HCT116 (cell line): ENCODE measurements around the gene VPS37B. TPM values are rescaled to one million over a fixed set of nuclear protein-coding genes. Genes with fewer than 3 reads are reported as not detected.

Source experiments
- ATAC-seq: fragments of 200-7000 bp; cut with Tn5 transposase; 2 replicates; pipeline ENCODE4 v1.9.1; 2020; ENCODE audit warnings: mild to moderate bottlenecking, moderate library complexity
- BruUV-seq: library from RNA; stranded (reverse); fragments of 400-500 nt; replicated peaks from 2 replicates; lab custom pipeline; 2021; lab: Mats Ljungman, UMichigan
- CTCF ChIA-PET: fragments of 300-600 bp; sonication (Branson Sonifier 250); formaldehyde crosslinking; loops from one replicate; lab custom pipeline; 2021; ENCODE audit warnings: antibody characterized with exemption; lab: Charles Lee
- POLR2A ChIA-PET: fragments of 300-600, 350-600 bp; sonication (Branson Sonifier 250); formaldehyde crosslinking; loops from one replicate; lab custom pipeline; 2021; ENCODE audit warnings: antibody characterized with exemption; lab: Charles Lee
- RAD21 ChIA-PET, 2 experiments: fragments of 300-600 bp; sonication (Branson Sonifier 250); formaldehyde crosslinking; loops; one replicate each; lab custom pipeline; 2023; ENCODE audit warnings: low total read pairs in 2 of 2; ENCODE audit not compliant: uncharacterized antibody in 2 of 2, unreplicated experiment in 2 of 2, low non-redundant PET in 1 of 2; lab: Charles Lee
- DNase-seq: peaks from one replicate; pipeline ENCODE4 v3.0.0-alpha.2; 2010; ENCODE audit warnings: low read depth, low spot score
- H2AFZ ChIP-seq: fragments of 200-600 bp; shearing (Covaris generic), sonication (generic); 2 replicates; pipeline ENCODE4 v1.6.1; 2017; ENCODE audit warnings: low read depth, mixed run types, mixed read lengths, antibody characterized with exemption, low read length; ENCODE audit not compliant: poor library complexity, severe bottlenecking
- H3K27ac ChIP-seq: 2 replicates; pipeline ENCODE4 v1.5.1; 2012; ENCODE audit warnings: low read depth, low read length
- H3K27me3 ChIP-seq: fragments of 200-600 bp; sonication (generic); 2 replicates; pipeline ENCODE4 v1.6.1; 2016; ENCODE audit warnings: mixed run types, low read length, mixed read lengths; ENCODE audit not compliant: insufficient read depth
- H3K36me3 ChIP-seq, 2 experiments: fragments of 200-500 bp in 1 of 2; fragments of 200-600 bp in 1 of 2; sonication (Bioruptor generic) in 1 of 2; sonication (generic) in 1 of 2; 2 replicates each; pipeline versions ENCODE4 v1.5.1 to v1.6.1; 2014 to 2016; ENCODE audit warnings: low read length in 2 of 2, inconsistent platforms in 1 of 2, mixed read lengths in 1 of 2, mixed run types in 1 of 2; ENCODE audit not compliant: insufficient read depth in 2 of 2, control insufficient read depth in 1 of 2
- H3K4me1 ChIP-seq, 2 experiments: fragments of 200-600 bp in 1 of 2; sonication (generic) in 1 of 2; 2 replicates each; pipeline versions ENCODE4 v1.5.1 to v1.6.1; 2012 to 2017; ENCODE audit warnings: low read length in 2 of 2, inconsistent platforms in 1 of 2, mild to moderate bottlenecking in 1 of 2, mixed read lengths in 1 of 2, mixed run types in 1 of 2, moderate library complexity in 1 of 2; ENCODE audit not compliant: insufficient read depth in 2 of 2, control insufficient read depth in 1 of 2
- H3K4me2 ChIP-seq: fragments of 200-600 bp; sonication (generic); 2 replicates; pipeline ENCODE4 v1.6.1; 2017; ENCODE audit warnings: mixed run types, low read length, mixed read lengths
- H3K4me3 ChIP-seq, 2 experiments: fragments of 200-600 bp in 1 of 2; sonication (generic) in 1 of 2; replicated peaks in 1 of 2; 2 replicates each; pipeline ENCODE4 v1.5.1; 2011 to 2016; ENCODE audit warnings: low read length in 2 of 2, control low read depth in 1 of 2, low read depth in 1 of 2, mild to moderate bottlenecking in 1 of 2, mixed read lengths in 1 of 2, mixed run types in 1 of 2
- H3K79me2 ChIP-seq: fragments of 200-600 bp; sonication (generic); 2 replicates; pipeline ENCODE4 v1.6.1; 2017; ENCODE audit warnings: mild to moderate bottlenecking, mixed run types, low read length, moderate library complexity, mixed read lengths; ENCODE audit not compliant: insufficient read depth
- H3K9ac ChIP-seq: fragments of 200-600 bp; sonication (generic); 2 replicates; pipeline ENCODE4 v1.6.1; 2016; ENCODE audit warnings: low read length, mixed read lengths
- H3K9me2 ChIP-seq: fragments of 200-600 bp; sonication (generic), shearing (Covaris generic); 2 replicates; pipeline ENCODE4 v1.6.1; 2017; ENCODE audit warnings: mixed run types, mild to moderate bottlenecking, moderate library complexity; ENCODE audit not compliant: insufficient read depth
- H3K9me3 ChIP-seq, 2 experiments: fragments of 200-500 bp in 1 of 2; fragments of 200-600 bp in 1 of 2; sonication (Bioruptor generic) in 1 of 2; sonication (generic) in 1 of 2; 2 replicates each; pipeline ENCODE4 v1.6.1; 2014 to 2017; ENCODE audit warnings: low read length in 2 of 2, mixed read lengths in 2 of 2, inconsistent platforms in 1 of 2, low read depth in 1 of 2, mild to moderate bottlenecking in 1 of 2, mixed run types in 1 of 2, moderate library complexity in 1 of 2; ENCODE audit not compliant: control insufficient read depth in 1 of 2, insufficient read depth in 1 of 2
- H4K20me1 ChIP-seq: fragments of 200-600 bp; sonication (generic), shearing (Covaris generic); 2 replicates; pipeline ENCODE4 v1.6.1; 2017; ENCODE audit warnings: mixed run types, mild to moderate bottlenecking, moderate library complexity; ENCODE audit not compliant: insufficient read depth
- ATF3 ChIP-seq: IDR thresholded peaks from 2 replicates; pipeline ENCODE4 v1.6.1; 2012
- CBX3 ChIP-seq: IDR thresholded peaks from 2 replicates; pipeline ENCODE4 v1.6.1; 2012; ENCODE audit warnings: low read depth
- CEBPB ChIP-seq: IDR thresholded peaks from 2 replicates; pipeline ENCODE4 v1.6.1; 2012; ENCODE audit warnings: low read depth
- CTCF ChIP-seq, 3 experiments: fragments of 200-600 bp in 1 of 3; sonication (generic) in 1 of 3; IDR thresholded peaks in 2 of 3; conservative IDR thresholded peaks in 1 of 3; 2 replicates each; pipeline ENCODE4 v1.5.1; 2012 to 2017; ENCODE audit warnings: low read depth in 2 of 3, low read length in 2 of 3, antibody characterized with exemption in 1 of 3, borderline replicate concordance in 1 of 3, control low read depth in 1 of 3, mild to moderate bottlenecking in 1 of 3, mixed read lengths in 1 of 3, mixed run types in 1 of 3, moderate library complexity in 1 of 3; ENCODE audit not compliant: insufficient read depth in 1 of 3
- EZH2 ChIP-seq: fragments of 200-600 bp; sonication (generic); IDR thresholded peaks from 2 replicates; pipeline ENCODE4 v1.6.1; 2017; ENCODE audit warnings: antibody characterized with exemption, mixed run types
- EZH2phosphoT487 ChIP-seq: fragments of 200-600 bp; IDR thresholded peaks from 2 replicates; pipeline ENCODE4 v1.6.1; 2018; ENCODE audit warnings: antibody characterized with exemption, borderline replicate concordance
- FOSL1 ChIP-seq: IDR thresholded peaks from 2 replicates; pipeline ENCODE4 v1.6.1; 2012; ENCODE audit warnings: low read depth
- RAD21 ChIP-seq: IDR thresholded peaks from 2 replicates; pipeline ENCODE4 v1.6.1; 2012; ENCODE audit warnings: low read depth, mild to moderate bottlenecking
- REST ChIP-seq: IDR thresholded peaks from 2 replicates; pipeline ENCODE4 v1.6.1; 2012; ENCODE audit warnings: low read depth
- SIN3A ChIP-seq: IDR thresholded peaks from 2 replicates; pipeline ENCODE4 v1.6.1; 2012; ENCODE audit warnings: low read depth
- ZFX ChIP-seq: fragments of 450-650 bp; IDR thresholded peaks from 2 replicates; pipeline ENCODE4 v1.6.1; 2017
- intact Hi-C: fragments of 100-400 bp; cut with micrococcal nuclease; formaldehyde crosslinking; loops from 2 replicates; pipeline ENCODE4 v1.10.0; 2022
- total RNA-seq: library from RNA; stranded (reverse); gene quantifications from one replicate; pipeline ENCODE4 v1.2.1, GENCODE V29; 2021; ENCODE audit not compliant: unreplicated experiment

The VPS37B gene
- total RNA-seq, 1 experiment from 2014 or later, result 55.0 TPM

DNA sequence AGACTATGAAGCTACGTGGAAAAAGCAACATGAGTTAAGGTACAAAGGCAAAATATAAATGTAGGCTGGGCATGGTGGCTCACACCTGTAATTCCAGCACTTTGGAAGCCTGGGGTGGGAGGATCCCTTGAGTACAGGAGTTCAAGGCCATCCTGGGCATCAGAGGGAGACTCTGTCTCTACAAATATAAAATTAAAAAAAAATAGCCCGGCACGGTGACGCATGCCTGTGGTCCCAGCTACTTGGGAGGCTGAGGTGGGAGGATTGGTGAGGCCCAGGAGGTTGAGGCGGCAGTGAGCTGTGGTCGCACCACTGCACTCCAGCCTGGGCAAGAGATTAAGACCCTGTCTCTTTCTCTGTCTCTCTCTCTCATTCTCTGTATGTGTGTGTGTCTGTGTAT is 4.0 kb upstream of the VPS37B start (continued):
- TF ChIP-seq CTCF (IDR thresholded peaks at IDR 0.05 in 2 of 3, conservative IDR thresholded peaks at IDR 0.05 in 1 of 3; ENCODE audit: borderline replicate concordance in 1 of 3, insufficient read depth in 1 of 3, low read depth in 2 of 3, low read length in 2 of 3), result no peak

GRCh38 chr12:122896662-122897061 is 738 bp upstream of the VPS37B start:
- CTCF ChIA-PET, result no interaction called here
- Histone ChIP-seq H3K27ac (no peak overlapping the region), H3K79me2 (peaks cover 43% of the 10 kb centered on the region), H3K4me2 (peak overlapping the region; percentile 86; the same call in 1 of the 2 replicates), H3K9me3 (no peaks in the 10 kb centered on the region), H3K36me3 (no peaks in the 10 kb centered on the region), H4K20me1 (no peaks in the 10 kb centered on the region), H3K9me2 (no peaks in the 10 kb centered on the region), H2AFZ (peak overlapping the region; percentile 80), H3K4me3 (peak overlapping the region in 1 of 2 experiments; percentile 93; a peak in 1 of 4 replicates), H3K9ac (0 out of 2 replicates have a peak overlapping the region, but pooled peaks have one; percentile 98), H3K27me3 (no peaks in the 10 kb centered on the region), H3K4me1 (peaks cover 29 to 52% of the 10 kb centered on the region in 2 experiments)
- no TSS peak for BruUV-seq
- ATAC-seq, result no peak
- intact Hi-C loops, result no loop called here
- POLR2A ChIA-PET, result no interaction called here
- RAD21 ChIA-PET, result no interaction called here
- TF ChIP-seq CTCF (IDR thresholded peaks at IDR 0.05 in 2 of 3, conservative IDR thresholded peaks at IDR 0.05 in 1 of 3; ENCODE audit: borderline replicate concordance in 1 of 3, insufficient read depth in 1 of 3, low read depth in 2 of 3, low read length in 2 of 3) (no peak), CBX3 (no peak), FOSL1 (no peak), CEBPB (no peak), REST (no peak), SIN3A (no peak), ATF3 (no peak), EZH2phosphoT487 (no peak), RAD21 (no peak), EZH2 (no peak), ZFX (no peak)
- no peak for DNase-seq
